Ovary (tissue), 3 donors: Measurements from ENCODE around the gene CAMKMT.

Experiments used
- CTCF ChIP-seq, 3 donors: fragments of 450-650 bp in 2 of 3; fragments of 200-600 bp in 1 of 3; IDR thresholded peaks; one replicate each; pipeline versions ENCODE4 v1.5.1 to v1.8.0; 2016 to 2022; ENCODE audit warnings: antibody characterized with exemption in 3 of 3, mild to moderate bottlenecking in 1 of 3
- EP300 ChIP-seq: sonication (generic); formaldehyde crosslinking; IDR thresholded peaks from one replicate; pipeline ENCODE4 v1.6.1; 2017; ENCODE audit warnings: antibody characterized with exemption
- donor health status: DM: no; HTN: no; CAD: no.

- TF ChIP-seq CTCF (IDR thresholded peaks at IDR 0.05) (no peak), EP300 (no peak)
These were observed 237.4 kb downstream of the CAMKMT start for GRCh38 chr2:44599130-44599529.
